GM19193 (cell line): ENCODE measurements around the gene PTPRT.

Experiments
- POLR2A ChIP-seq: IDR thresholded peaks from 4 replicates; pipeline ENCODE4 v1.6.1; 2011; ENCODE audit not compliant: insufficient read depth, insufficient read length; ENCODE audit errors: extremely low read depth

Gene PTPRT

DNA sequence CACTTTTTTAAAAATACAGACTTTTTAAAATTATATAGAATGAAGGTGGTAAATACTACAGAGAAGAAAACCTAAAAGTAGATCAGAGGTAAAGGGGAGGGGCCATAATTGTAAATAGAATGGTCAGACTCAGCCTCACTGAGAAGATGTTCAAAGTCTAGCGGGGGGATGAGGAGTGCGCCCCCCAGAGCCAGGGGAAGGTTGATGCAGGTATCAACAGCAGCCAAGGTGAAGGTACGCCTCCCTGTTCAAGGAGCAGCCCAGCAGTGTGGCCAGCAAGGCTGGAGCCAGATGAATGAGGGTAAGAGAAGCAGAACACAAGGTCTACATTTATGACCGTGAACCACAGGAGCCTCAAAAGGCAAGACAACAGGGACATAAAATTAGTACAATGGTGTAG lies 204.1 kb downstream of the PTPRT start:
- TF ChIP-seq POLR2A = no peak

DNA sequence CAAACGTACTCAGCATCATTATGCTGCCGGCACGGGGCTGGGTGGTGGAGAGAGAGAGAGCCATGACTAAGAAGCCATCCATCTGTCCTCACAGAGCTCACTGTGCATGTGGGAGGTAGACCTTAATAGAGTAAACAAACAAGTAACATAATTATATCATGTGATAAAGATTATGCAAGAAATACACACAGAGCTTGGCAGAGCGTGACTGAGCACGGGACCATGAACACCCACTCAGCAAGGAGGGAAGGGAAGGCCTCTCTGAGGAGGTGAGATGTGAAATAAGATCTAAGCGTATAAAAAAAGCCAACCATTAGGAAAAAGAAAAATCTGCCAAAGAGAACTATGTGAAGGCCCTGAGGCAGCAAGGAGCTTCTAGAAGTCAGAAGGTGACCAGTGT lies 207.5 kb downstream of the PTPRT start:
- TF ChIP-seq POLR2A = no peak

DNA sequence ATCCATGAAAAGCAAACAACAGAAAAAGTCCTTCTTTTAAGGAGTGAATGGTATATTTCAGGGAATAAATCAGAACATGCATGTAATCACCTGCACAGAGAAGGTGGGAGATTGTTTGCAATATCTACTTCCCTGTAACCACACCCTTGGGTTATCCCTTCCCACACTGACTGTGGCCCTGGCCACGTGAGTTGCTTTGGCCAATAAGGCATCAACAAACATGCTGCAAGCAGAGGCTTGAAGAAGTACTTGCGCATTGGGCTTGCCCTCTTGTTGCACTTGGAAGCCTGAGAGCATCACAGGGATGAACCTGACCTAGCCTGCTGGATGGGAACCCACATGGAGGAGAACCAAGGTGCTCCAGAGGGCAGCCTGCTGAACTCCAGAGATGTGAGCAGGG lies 208.5 kb downstream of the PTPRT start:
- TF ChIP-seq POLR2A = no peak

DNA sequence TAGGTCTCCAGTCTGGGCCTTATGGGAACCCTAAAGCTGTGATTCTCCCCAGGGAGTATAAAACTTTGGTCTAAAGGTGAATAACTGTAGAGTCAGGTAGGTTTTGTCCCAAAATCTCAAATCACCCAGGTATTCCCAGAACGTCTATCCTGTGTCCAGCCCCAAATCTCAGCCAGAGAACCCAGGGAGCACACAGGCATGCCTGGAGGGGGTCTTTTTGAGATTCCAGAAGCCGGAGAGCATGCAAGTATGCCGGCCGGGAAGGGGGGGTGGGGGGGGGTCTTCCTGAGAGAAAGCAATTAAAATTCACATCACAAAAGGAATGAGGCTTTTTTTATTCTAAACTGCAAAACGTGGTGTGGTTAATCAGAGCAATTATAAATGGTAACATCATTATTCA lies 210.0 kb downstream of the PTPRT start:
- no peak for TF ChIP-seq POLR2A

DNA sequence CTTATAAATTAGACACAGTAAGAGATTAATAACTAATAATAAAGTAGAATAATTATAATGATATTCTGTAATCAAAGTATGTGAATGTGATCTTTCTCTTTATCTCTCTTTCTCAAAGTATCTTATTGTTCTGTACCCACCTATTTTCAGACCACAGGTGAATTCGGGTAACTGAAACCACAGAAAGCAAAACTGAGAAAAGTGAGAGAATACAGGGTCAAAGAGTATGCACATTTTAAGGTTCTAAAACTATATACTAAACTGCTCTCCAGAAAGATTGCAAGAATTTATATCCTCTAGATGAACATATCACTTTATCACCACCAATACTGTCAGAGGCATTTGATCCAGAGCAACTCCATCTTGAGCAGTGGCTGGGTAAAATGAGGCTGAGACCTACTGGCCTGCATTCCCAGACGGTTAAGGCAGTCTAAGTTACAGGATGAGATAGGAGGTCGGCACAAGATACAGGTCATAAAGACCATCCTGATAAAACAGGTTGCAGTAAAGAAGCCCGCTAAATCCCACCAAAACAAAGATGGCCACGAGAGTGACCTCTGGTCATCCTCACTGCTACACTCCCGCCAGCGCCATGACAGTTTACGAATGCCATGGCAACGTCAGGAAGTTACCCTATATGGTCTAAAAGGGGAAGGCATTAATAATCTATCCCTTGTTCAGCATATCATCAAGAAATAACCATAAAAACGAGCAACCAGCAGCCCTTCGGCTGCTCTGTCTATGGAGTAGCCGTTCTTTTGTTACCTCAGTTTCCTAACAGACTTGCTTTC lies 211.3 kb downstream of the PTPRT start:
- no peak for TF ChIP-seq POLR2A

DNA sequence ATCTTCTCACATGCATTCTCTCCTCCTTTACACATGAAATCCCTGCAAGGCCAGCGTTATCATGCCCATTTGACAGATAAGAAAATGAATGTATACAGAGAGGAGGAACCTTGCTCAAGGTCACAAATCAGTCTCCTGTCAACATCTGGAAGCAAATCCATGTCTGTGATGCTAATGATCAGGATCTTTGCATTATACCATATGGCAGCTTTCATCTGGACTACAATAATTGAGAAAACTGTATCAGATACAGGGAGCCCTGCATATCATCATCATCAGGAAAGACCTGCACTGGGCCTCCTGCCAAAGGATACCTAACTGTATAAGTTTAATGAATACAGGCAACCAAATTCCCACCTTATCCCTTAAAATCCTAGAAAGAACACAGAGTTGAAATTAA lies 213.7 kb downstream of the PTPRT start:
- no peak for TF ChIP-seq POLR2A

DNA sequence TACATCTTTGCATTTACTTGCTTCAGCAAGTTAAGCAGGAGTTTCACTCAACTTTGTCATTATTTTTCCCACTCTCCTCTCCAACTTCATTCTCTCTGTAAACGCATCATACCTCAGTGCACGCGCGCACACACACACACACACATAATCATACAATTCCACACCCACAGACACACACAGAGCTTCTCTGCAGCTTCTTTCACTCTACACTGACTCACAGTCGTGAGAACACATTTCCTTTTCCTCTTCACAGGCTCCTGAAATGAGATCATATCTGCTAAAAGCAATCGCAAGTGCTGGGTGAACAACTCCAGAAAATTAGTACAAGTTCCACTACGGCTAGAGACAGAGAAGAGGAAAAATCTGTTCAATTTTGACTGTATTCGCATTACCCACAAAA lies 215.4 kb downstream of the PTPRT start:
- TF ChIP-seq POLR2A = no peak

DNA sequence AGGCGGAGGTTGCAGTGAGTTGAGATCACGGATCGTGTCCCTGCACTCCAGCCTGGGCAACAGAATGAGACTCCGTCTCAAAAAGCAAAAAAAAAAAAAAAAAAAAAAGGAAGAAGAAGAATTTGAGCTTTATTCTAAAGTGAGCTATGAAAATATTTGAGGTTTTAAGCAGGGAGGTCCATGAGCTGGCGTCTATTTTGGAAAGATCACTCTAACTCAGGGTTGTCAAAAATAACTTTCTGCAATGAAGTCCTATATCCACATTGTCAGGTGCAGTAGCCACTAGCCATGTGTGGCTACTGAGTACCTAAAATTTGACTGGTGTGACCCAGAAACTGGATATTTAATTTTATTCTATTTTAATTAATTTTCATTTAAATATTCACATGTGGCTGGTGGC lies 217.1 kb downstream of the PTPRT start:
- TF ChIP-seq POLR2A = no peak

DNA sequence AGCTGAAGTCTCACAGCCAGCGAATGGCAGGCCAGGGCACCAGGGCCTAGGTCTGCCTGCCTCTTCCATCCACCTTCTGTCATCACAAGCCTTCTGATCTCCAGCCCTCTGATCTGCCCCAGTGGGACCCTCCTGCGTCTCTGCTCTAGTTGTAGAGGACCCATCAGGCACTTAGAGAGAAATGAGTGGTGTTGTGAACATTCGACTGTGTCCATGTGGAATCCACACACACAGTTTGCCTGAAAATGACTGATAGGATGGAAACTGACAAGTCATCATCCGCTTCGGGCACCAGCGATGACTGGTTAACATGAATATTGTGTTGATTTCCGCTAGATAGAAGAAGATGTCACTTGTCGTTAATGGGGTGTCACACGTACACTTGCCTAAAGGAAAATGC lies 221.0 kb downstream of the PTPRT start:
- TF ChIP-seq POLR2A = no peak

DNA sequence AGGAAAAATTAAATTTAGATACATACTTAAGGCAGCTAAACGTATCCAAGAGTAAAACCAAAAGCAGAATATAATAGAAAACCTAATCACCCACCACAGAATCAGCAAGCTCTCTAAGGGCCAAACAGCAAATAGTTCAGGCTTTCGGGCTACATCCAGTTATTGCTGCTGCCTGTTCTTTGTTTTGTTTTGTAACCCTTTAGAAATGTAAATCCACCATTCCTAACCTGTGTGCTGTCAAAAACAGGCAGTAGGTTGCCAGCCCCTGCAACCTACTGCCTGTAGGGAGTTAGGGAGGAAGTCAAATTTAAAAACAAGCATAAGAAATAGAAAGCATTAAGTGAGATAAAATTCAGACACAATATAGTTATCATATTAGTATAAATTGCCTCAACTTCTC lies 225.9 kb downstream of the PTPRT start:
- no peak for TF ChIP-seq POLR2A

DNA sequence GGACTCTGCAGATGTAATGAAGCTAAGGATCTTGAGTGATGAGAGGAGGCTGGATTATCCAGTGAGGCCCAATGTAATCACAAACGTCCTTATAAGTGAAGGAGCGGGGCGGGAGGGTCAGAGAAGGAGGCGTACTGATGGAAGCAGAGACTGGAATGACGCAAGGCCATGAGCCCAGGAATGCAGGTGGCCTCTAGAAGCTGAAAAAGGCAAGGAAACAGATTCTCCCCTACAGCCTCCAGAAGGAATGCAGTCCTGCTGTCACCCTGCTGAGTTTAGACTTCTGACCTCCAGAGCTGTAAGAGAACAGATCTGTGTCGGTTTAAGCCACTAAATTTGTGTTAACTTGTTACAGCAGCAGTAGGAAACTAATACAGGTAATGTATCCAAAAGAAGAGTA lies 227.9 kb downstream of the PTPRT start:
- TF ChIP-seq POLR2A = no peak

DNA sequence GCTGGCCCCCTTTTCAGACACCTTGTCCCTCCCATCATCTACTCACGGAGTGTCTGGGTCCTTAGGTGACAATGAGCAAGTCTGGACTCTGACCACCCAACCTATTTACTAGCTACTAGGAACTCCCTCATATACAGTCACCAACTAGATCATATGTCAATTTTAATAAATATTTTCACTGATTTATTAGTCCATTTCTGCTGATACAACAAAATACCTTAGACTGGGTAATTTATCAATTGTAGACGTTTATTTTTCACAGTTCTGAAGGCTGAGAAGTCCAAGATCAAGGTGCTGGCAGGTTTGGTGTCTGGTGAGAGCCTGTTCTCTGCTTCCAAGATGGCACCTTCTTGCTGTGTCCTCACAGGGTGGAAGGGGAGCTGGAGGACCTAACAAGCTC lies 229.7 kb downstream of the PTPRT start:
- TF ChIP-seq POLR2A = no peak

DNA sequence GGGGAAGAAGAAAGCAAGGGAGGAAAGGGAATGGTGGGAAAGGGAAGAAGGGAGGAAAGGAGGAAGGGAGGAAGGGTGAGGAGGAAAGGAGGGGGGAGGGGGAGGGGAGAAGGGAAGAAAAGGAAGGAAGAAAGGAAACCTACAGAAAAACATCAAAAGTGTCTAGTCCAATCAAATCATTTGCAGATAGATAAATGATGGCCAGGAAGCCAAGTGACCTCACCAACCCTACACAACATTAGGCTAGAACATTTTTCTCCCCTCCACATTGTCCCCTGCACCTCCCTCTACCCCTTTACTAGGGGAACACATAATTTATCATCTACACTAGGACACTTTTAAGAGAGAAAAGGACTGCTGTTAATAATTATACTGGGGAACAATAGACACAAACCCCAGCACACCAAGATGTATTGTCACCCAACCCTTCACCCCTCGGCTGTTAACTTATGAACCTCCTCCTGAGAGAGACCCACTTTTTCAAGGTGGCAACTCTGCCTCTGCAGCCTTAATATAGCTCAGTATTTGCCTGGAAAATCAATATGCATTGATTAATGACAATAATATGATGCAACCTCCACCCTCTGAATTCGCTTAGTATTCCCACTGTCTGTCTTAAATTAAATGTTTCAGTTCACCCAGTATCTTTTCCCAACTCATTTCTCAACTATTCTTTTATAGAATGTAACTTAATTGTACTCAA lies 231.2 kb downstream of the PTPRT start:
- TF ChIP-seq POLR2A = no peak

DNA sequence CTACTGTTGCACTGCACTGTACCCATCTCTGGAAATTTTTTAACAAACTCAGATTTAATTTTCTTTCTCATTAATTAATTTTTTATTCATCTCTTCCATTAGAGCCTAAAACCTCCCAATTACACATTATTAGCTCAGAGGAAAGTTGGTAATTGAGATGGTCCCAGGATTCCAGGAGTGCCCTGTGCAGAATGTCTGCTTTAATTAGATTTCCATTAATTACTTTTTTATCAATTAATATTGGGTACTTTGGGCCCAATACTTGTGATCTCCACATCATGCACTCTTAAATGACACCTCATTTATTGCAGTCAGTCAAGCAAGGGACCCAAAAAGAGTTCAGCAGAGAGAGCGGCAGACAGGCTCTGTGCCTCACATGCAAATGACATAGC lies 232.0 kb downstream of the PTPRT start:
- TF ChIP-seq POLR2A = no peak

DNA sequence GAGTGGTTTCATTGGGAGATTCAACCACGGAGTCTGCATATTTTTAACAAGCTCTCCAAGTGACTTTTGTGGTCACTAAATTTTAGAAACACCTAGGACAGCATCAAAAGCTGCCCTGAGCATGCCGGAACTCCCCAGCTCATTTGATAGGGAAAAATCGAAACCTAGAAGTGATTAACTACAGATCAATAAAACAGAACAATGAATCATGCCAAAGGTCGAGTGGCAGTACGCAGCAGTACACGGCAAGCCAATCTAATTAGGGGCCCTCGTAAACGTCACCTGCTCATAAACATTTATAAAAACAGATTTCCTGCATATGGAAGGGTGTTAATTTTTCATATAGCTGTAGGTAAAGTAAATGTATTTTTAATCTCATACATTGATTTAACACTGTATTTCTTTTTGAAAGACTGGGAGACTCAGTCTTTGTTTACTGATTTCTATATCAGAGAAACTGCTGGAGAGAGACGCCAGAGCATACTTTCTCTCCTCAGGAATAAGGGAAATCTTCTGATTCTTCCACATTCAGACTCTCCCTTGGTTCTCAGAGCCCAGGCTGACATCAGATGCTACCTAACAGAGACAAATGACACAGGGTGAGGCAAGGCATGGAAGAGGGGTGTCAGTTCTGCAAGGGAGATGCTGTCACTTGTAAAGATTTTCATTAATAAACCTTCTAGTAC lies 232.5 kb downstream of the PTPRT start:
- TF ChIP-seq POLR2A = no peak

DNA sequence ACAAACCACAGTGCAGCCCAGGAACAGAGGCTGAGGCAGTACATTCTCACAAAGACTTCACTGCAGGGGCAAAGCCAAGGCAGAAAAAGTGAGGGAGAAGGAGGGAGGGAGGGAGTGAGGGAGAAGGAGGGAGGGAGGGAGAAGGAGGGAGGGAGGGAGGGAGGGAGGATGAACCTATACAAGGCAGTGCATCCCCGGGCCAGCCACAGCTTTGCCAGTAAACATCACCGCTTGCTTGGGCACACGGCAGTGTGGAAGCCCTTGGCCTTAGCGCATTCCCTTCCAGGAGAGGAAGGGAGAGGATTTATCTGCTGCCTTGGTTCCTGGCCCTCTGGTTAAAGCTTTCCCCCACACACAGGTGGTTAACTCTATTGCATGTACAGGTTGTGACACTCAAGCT lies 234.0 kb downstream of the PTPRT start:
- no peak for TF ChIP-seq POLR2A
